Lung microvascular endothelial cell (primary cell): ENCODE measurements around the gene HAPLN3. TPM values are rescaled to one million over a fixed set of nuclear protein-coding genes. Genes with fewer than 3 reads are reported as not detected.

Experiments used
- DNase-seq, 2 donors: peaks; one replicate each; pipeline versions ENCODE4 v3.0.0 to v3.0.0-alpha.2; 2010; ENCODE audit warnings: low read depth in 2 of 2
- total RNA-seq: library from RNA; depleted of rRNA; stranded (reverse); fragments of >200 nt; gene quantifications from 2 replicates; pipeline ENCODE4 v1.2.1, GENCODE V29; 2014

Gene HAPLN3
- total RNA-seq, 1 donor from 2014 or later: 76.0 TPM

- DNase-seq: no peak
Measured at GRCh38 chr15:88864861-88865497, 30.4 kb downstream of the HAPLN3 start.

GRCh38 chr15:88863412-88863811, 31.9 kb downstream of the HAPLN3 start:
- peak in 1 of 2 donors; percentile 26 for DNase-seq

- no peak for DNase-seq
Measured at GRCh38 chr15:88860212-88860611, 35.1 kb downstream of the HAPLN3 start.

GRCh38 chr15:88859550-88859949, 35.8 kb downstream of the HAPLN3 start:
- no peak for DNase-seq

- DNase-seq: no peak
Measured at GRCh38 chr15:88858934-88859333, 36.4 kb downstream of the HAPLN3 start.

- DNase-seq: no peak
Measured at GRCh38 chr15:88852476-88852875, 42.9 kb downstream of the HAPLN3 start.

- no peak for DNase-seq
Measured at GRCh38 chr15:88849376-88850072, 45.8 kb downstream of the HAPLN3 start.

GRCh38 chr15:88848203-88848602, 47.1 kb downstream of the HAPLN3 start:
- no peak for DNase-seq

- no peak for DNase-seq
Measured at GRCh38 chr15:88847144-88847543, 48.2 kb downstream of the HAPLN3 start.

GRCh38 chr15:88845616-88846015, 49.7 kb downstream of the HAPLN3 start:
- no peak for DNase-seq

GRCh38 chr15:88844749-88845386, 50.5 kb downstream of the HAPLN3 start:
- DNase-seq: no peak

- no peak for DNase-seq
Measured at GRCh38 chr15:88843334-88843733, 52.0 kb downstream of the HAPLN3 start.

GRCh38 chr15:88842156-88842555, 53.2 kb downstream of the HAPLN3 start:
- no peak for DNase-seq

- no peak for DNase-seq
Measured at GRCh38 chr15:88841236-88841635, 54.1 kb downstream of the HAPLN3 start.

GRCh38 chr15:88839961-88840360, 55.4 kb downstream of the HAPLN3 start:
- no peak for DNase-seq

- DNase-seq: no peak
Measured at GRCh38 chr15:88839146-88839545, 56.2 kb downstream of the HAPLN3 start.

- DNase-seq: no peak
Measured at GRCh38 chr15:88838667-88839066, 56.7 kb downstream of the HAPLN3 start.

- peak in 1 of 2 donors; percentile 6 for DNase-seq
Measured at GRCh38 chr15:88835646-88836045, 59.7 kb downstream of the HAPLN3 start.

GRCh38 chr15:88835119-88835518, 60.2 kb downstream of the HAPLN3 start:
- no peak for DNase-seq

- DNase-seq: peak; percentile 32 to 42
Measured at GRCh38 chr15:88834211-88834812, 61.0 kb downstream of the HAPLN3 start.

- no peak for DNase-seq
Measured at GRCh38 chr15:88833731-88834100, 61.6 kb downstream of the HAPLN3 start.
